K562 (cell line): ENCODE data around the gene CD37. TPM values are rescaled to one million over a fixed set of nuclear protein-coding genes. Genes with fewer than 3 reads are reported as not detected.

Source experiments
- ATAC-seq: fragments of 200-7000 bp; cut with Tn5 transposase; 3 replicates; pipeline ENCODE4 v1.9.1; 2020; ENCODE audit warnings: moderate library complexity
- BruUV-seq: library from RNA; stranded (reverse); fragments of 400-500 nt; replicated peaks from 2 replicates; lab custom pipeline; 2021; lab: Mats Ljungman, UMichigan
- CTCF ChIA-PET: fragments of 300-600 bp; formaldehyde crosslinking; extraction: SDS; loops from one replicate; lab custom pipeline; 2021; ENCODE audit warnings: low intra/inter-chr PET ratio; lab: Yijun Ruan, JAX
- POLR2A ChIA-PET: fragments of 300-600, 350-650 bp; sonication (Branson Sonifier 250); formaldehyde crosslinking; extraction: SDS; loops from one replicate; lab custom pipeline; 2021; ENCODE audit warnings: antibody characterized with exemption, inconsistent platforms; lab: Yijun Ruan, JAX
- DNase-seq, 4 experiments: peaks; one replicate each; pipeline versions ENCODE4 v3.0.0 to v3.0.0-alpha.2; 2011 to 2018; ENCODE audit warnings: low spot score in 3 of 4, mixed read lengths in 3 of 4; ENCODE audit errors: extremely low read depth in 1 of 4
- FAIRE-seq: peaks from 2 replicates; lab custom pipeline; 2011; peaks lifted over from hg19 to GRCh38; lab: Jason Lieb, UNC
- H2AFZ ChIP-seq: 2 replicates; pipeline ENCODE4 v1.6.0; 2011; ENCODE audit warnings: low read depth, low read length, control low read depth, inconsistent platforms
- H3K27ac ChIP-seq: fragments of 200-600 bp; 3 replicates; pipeline ENCODE4 v1.8.0; 2011; ENCODE audit warnings: low read depth, mild to moderate bottlenecking, control low read depth, inconsistent platforms, low read length, moderate library complexity, mixed read lengths; ENCODE audit errors: extremely low read depth
- H3K27me3 ChIP-seq, 2 experiments: fragments of 300-600 bp in 1 of 2; 2 replicates in 1 of 2; 3 replicates in 1 of 2; pipeline versions ENCODE4 v1.6.0 to v1.8.0; 2011; ENCODE audit warnings: inconsistent platforms in 2 of 2, low read length in 2 of 2, mild to moderate bottlenecking in 1 of 2, mixed read lengths in 1 of 2, moderate library complexity in 1 of 2; ENCODE audit not compliant: control insufficient read depth in 2 of 2, insufficient read depth in 2 of 2
- H3K36me3 ChIP-seq: fragments of 300-600 bp; 3 replicates; pipeline ENCODE4 v1.8.0; 2011; ENCODE audit warnings: mild to moderate bottlenecking, low read length, inconsistent platforms; ENCODE audit not compliant: control insufficient read depth, insufficient read depth
- H3K4me1 ChIP-seq, 2 experiments: fragments of 200-600 bp in 1 of 2; replicated peaks in 1 of 2; 2 replicates in 1 of 2; 3 replicates in 1 of 2; pipeline versions ENCODE4 v1.5.1 to v1.8.0; 2011; ENCODE audit warnings: inconsistent platforms in 2 of 2, low read length in 2 of 2, mild to moderate bottlenecking in 1 of 2, mixed read lengths in 1 of 2, moderate library complexity in 1 of 2; ENCODE audit not compliant: control insufficient read depth in 2 of 2, insufficient read depth in 2 of 2
- H3K4me2 ChIP-seq: 2 replicates; pipeline ENCODE4 v1.6.1; 2011; ENCODE audit warnings: low read length, control low read depth, inconsistent platforms, mixed read lengths; ENCODE audit not compliant: insufficient read depth
- H3K4me3 ChIP-seq: fragments of 200-600 bp; sonication (generic), shearing (Covaris generic); 2 replicates; pipeline ENCODE4 v1.5.1; 2016; ENCODE audit warnings: control low read depth, inconsistent platforms
- H3K79me2 ChIP-seq: fragments of 200-600 bp; 3 replicates; pipeline ENCODE4 v1.8.0; 2011; ENCODE audit warnings: low read length, inconsistent platforms; ENCODE audit not compliant: control insufficient read depth, insufficient read depth
- H3K9ac ChIP-seq, 2 experiments: 2 replicates each; pipeline versions ENCODE4 v1.6.0 to v1.6.1; 2011; ENCODE audit warnings: low read depth in 2 of 2, low read length in 2 of 2, control low read depth in 1 of 2, inconsistent platforms in 1 of 2, mild to moderate bottlenecking in 1 of 2, mixed read lengths in 1 of 2; ENCODE audit not compliant: insufficient read depth in 1 of 2
- H3K9me1 ChIP-seq: one replicate; pipeline ENCODE4 v1.6.0; 2011; ENCODE audit warnings: inconsistent platforms, mild to moderate bottlenecking, low read length, moderate library complexity; ENCODE audit not compliant: control insufficient read depth, insufficient read depth
- H3K9me3 ChIP-seq: replicated peaks from 2 replicates; pipeline ENCODE4 v1.5.1; 2011; ENCODE audit warnings: low read depth, low read length, inconsistent platforms; ENCODE audit not compliant: control insufficient read depth, insufficient read depth
- H4K20me1 ChIP-seq: replicated peaks from 2 replicates; pipeline ENCODE4 v1.6.1; 2011; ENCODE audit warnings: low read length, inconsistent platforms, mixed read lengths; ENCODE audit not compliant: control insufficient read depth, insufficient read depth
- BRD9 ChIP-seq: fragments of 450-650 bp; IDR thresholded peaks from 2 replicates; pipeline ENCODE4 v1.6.1; 2018; ENCODE audit warnings: low read depth; ENCODE audit not compliant: partially characterized antibody
- E2F5 ChIP-seq: sonication (generic); formaldehyde crosslinking; IDR thresholded peaks from 2 replicates; pipeline ENCODE4 v1.8.0; 2022; ENCODE audit warnings: mild to moderate bottlenecking, missing genetic modification reagents
- FIP1L1 ChIP-seq: fragments of 200-400 bp; formaldehyde crosslinking; IDR thresholded peaks from 2 replicates; pipeline ENCODE4 v1.6.1; 2018; ENCODE audit warnings: mild to moderate bottlenecking, low read depth, low read length; ENCODE audit not compliant: poor library complexity, severe bottlenecking
- IRF1 ChIP-seq: sonication (generic); formaldehyde crosslinking; IDR thresholded peaks from 2 replicates; pipeline ENCODE4 v1.8.0; 2022; ENCODE audit warnings: missing genetic modification reagents, mild to moderate bottlenecking, borderline replicate concordance
- KLF1 ChIP-seq: fragments of 450-650 bp; IDR thresholded peaks from 2 replicates; pipeline ENCODE4 v1.6.1; 2016; ENCODE audit warnings: missing genetic modification characterization, missing compliant biosample characterization
- MAX ChIP-seq: sonication (generic); formaldehyde crosslinking; IDR thresholded peaks from 2 replicates; pipeline ENCODE4 v1.9.0; 2022; ENCODE audit warnings: mild to moderate bottlenecking, missing genetic modification reagents
- MLLT1 ChIP-seq, 2 experiments: fragments of 450-650 bp; IDR thresholded peaks; 2 replicates each; pipeline ENCODE4 v1.6.1; 2016
- PKNOX1 ChIP-seq: fragments of 450-650 bp; IDR thresholded peaks from 2 replicates; pipeline ENCODE4 v1.6.1; 2016
- PPARD ChIP-seq: fragments of 250-450 bp; sonication (Bioruptor Pico); IDR thresholded peaks from 2 replicates; pipeline ENCODE4 v1.8.0; 2022; ENCODE audit warnings: inconsistent platforms, mild to moderate bottlenecking, moderate library complexity
- SMARCC2 ChIP-seq: fragments of 450-650 bp; IDR thresholded peaks from 2 replicates; pipeline ENCODE4 v1.6.1; 2017; ENCODE audit warnings: antibody characterized with exemption, moderate library complexity, mild to moderate bottlenecking, low read depth
- TAF15 ChIP-seq: fragments of 200-400 bp; formaldehyde crosslinking; IDR thresholded peaks from 2 replicates; pipeline ENCODE4 v1.6.1; 2017; ENCODE audit warnings: mild to moderate bottlenecking, low read depth, low read length, moderate library complexity
- TEAD4 ChIP-seq, 2 experiments: sonication (generic) in 1 of 2; formaldehyde crosslinking in 1 of 2; IDR thresholded peaks; 2 replicates each; pipeline versions ENCODE4 v1.6.1 to v1.8.0; 2012 to 2022; ENCODE audit warnings: borderline replicate concordance in 1 of 2, inconsistent platforms in 1 of 2, low read length in 1 of 2, mild to moderate bottlenecking in 1 of 2, missing genetic modification reagents in 1 of 2
- ZBTB34 ChIP-seq: fragments of 250-450 bp; sonication (Bioruptor Pico); IDR thresholded peaks from 2 replicates; pipeline ENCODE4 v1.8.0; 2021; ENCODE audit warnings: mild to moderate bottlenecking, moderate library complexity
- ZNF274 ChIP-seq: IDR thresholded peaks from 2 replicates; pipeline ENCODE4 v1.6.1; 2011; ENCODE audit warnings: low read depth, mild to moderate bottlenecking, low read length, moderate library complexity, borderline replicate concordance
- ZNF324 ChIP-seq: fragments of 250-450 bp; sonication (Bioruptor Pico); IDR thresholded peaks from 2 replicates; pipeline ENCODE4 v1.4.0; 2020; ENCODE audit warnings: mild to moderate bottlenecking
- WGBS: fragments of 100-300 bp; shearing (Covaris generic); methylation state at CpG from one replicate; pipeline ENCODE4 v1.1.6; 2016; ENCODE audit warnings: low coverage, mixed read lengths; ENCODE audit not compliant: insufficient coverage; ENCODE audit errors: missing lambda C conversion rate; 5-methylcytosine and 5-hydroxymethylcytosine counted together
- in situ Hi-C: fragments of 300-500 bp; cut with MboI; formaldehyde crosslinking; loops from 4 replicates; pipeline ENCODE4 v1.15.0; 2018; ENCODE audit warnings: inconsistent platforms, mixed read lengths
- intact Hi-C: fragments of 100-400 bp; cut with micrococcal nuclease; formaldehyde crosslinking; loops from 2 replicates; pipeline ENCODE4 v1.14.2; 2022
- polyA plus RNA-seq, 8 experiments: library from polyadenylated mRNA; depleted of rRNA in 4 of 8; stranded (reverse) in 5 of 8; unstranded in 3 of 8; fragments of >200 nt; fragmentation: Nextera tagmentation in 2 of 8; fragmentation: Illumina TruSeq in 1 of 8; extraction: Ambion mirVana in 2 of 8; extraction: Trizol in 1 of 8; gene quantifications; 2 replicates each; pipeline versions ENCODE4 v1.2.1 to v1.2.3, GENCODE V29; 2011 to 2014; ENCODE audit warnings: inconsistent platforms in 1 of 8, missing spikeins in 1 of 8
- total RNA-seq, 7 experiments: library from RNA; depleted of rRNA in 6 of 7; stranded (reverse); fragments of >200 nt in 6 of 7; fragmentation: Illumina TruSeq in 2 of 7; extraction: Trizol in 2 of 7; gene quantifications; 2 replicates each; pipeline versions ENCODE4 v1.2.1 to v1.2.3, GENCODE V29; 2011 to 2021; ENCODE audit warnings: low replicate concordance in 1 of 7

The CD37 gene
- total and polyA plus RNA-seq, 9 of the 15 experiments (the other 6 are each of a cell fraction or from before 2014, with no cell fraction given) = 2.5 to 19.0 (median 7.4) TPM

GRCh38 chr19:49324801-49325576 is 10.2 kb upstream of the CD37 start, which contains the start of gene SLC6A16:
TSS of gene SLC6A16 (minus strand) at chr19:49325191. CDS start at chr19:49311347, 13,844 bp downstream.
- WGBS = 77% methylated on average over 31 of the region's 38 CpGs
- intact Hi-C loops (no loop called here), in situ Hi-C loops (no loop called here)
- Histone ChIP-seq H4K20me1 (no peaks in the 10 kb centered on the region), H3K4me2 (no peak within 1 kb of the TSS), H3K27me3 (no peaks in the 10 kb centered on the region), H3K9ac (no peak within 1 kb of the TSS), H3K79me2 (no peaks in the 10 kb centered on the region), H3K9me3 (no peaks in the 10 kb centered on the region), H3K9me1 (no peaks in the 10 kb centered on the region), H3K4me1 (peaks cover 1 to 18% of the 10 kb centered on the region in 2 experiments; a peak in 4 of 5 replicates), H3K27ac (no peak within 1 kb of the TSS), H3K4me3 (no peak within 1 kb of the TSS), H2AFZ (no peak within 1 kb of the TSS; the same call in 1 of the 2 replicates), H3K36me3 (no peaks in the 10 kb centered on the region)
- FAIRE-seq = no peak
- BruUV-seq = no TSS peak
- POLR2A ChIA-PET = interaction anchor here (0.5 kb wide), 1 partner anchor 332 kb away, joined by 3 read pairs; the partner anchor contains the start of gene GYS1
- CTCF ChIA-PET = no interaction called here
- ATAC-seq = no peak
- DNase-seq = no peak
- TF ChIP-seq IRF1 (CRISPR knock-in tag) = no peak
- TF ChIP-seq SMARCC2 = no peak
- TF ChIP-seq BRD9 = no peak
- TF ChIP-seq TEAD4 (IDR thresholded peaks at IDR 0.05; ENCODE audit: low read length) = no peak
- no peak for TF ChIP-seq TEAD4 (CRISPR knock-in tag; IDR thresholded peaks at IDR 0.05; ENCODE audit: borderline replicate concordance)
- TF ChIP-seq MLLT1 (IDR thresholded peaks at IDR 0.05) = peak in 1 of 2 experiments; percentile 79; a peak in 2 of 4 replicates
- no peak for TF ChIP-seq TAF15
- TF ChIP-seq PPARD = no peak
- no peak for TF ChIP-seq ZNF274
- no peak for TF ChIP-seq ZNF324 (CRISPR knock-in tag)
- no peak for TF ChIP-seq ZBTB34 (CRISPR knock-in tag)
- 0 out of 2 replicates have a peak, but pooled peaks have one; percentile 21 for TF ChIP-seq MAX
- TF ChIP-seq FIP1L1 = no peak
- no peak for TF ChIP-seq KLF1
- no peak for TF ChIP-seq E2F5 (CRISPR knock-in tag)
- no peak for TF ChIP-seq PKNOX1
